ENCODE data around the gene UCP2. TPM values are rescaled to one million over a fixed set of nuclear protein-coding genes. Genes with fewer than 3 reads are reported as not detected.

The UCP2 gene
- total RNA-seq, 3 donors from 2014 or later (not counting 1 experiment from before 2014, with no cell fraction given): 463 to 946 (median 562) TPM

GRCh38 chr11:73956876-73957653, 25.6 kb downstream of the UCP2 start:
- no peak for TF ChIP-seq CTCF (IDR thresholded peaks at IDR 0.05)
- Histone ChIP-seq H3K9me3 (ENCODE audit: control insufficient read depth, insufficient read depth, low read length) (no peaks in the 10 kb centered on the region), H3K27ac (ENCODE audit: low read length) (no peak overlapping the region), H3K27me3 (ENCODE audit: control insufficient read depth, insufficient read depth, low read length) (no peaks in the 10 kb centered on the region), H3K4me1 (ENCODE audit: control insufficient read depth, insufficient read depth, low read length) (no peaks in the 10 kb centered on the region), H3K36me3 (ENCODE audit: control insufficient read depth, insufficient read depth, low read length) (no peaks in the 10 kb centered on the region), H3K4me3 (ENCODE audit: low read length) (no peak overlapping the region)
- peak overlapping the region; percentile 53 for H3K4me3 Mint-ChIP-seq
- peaks cover 5% of the 10 kb centered on the region in 2 donors for H3K4me1 Mint-ChIP-seq
- ATAC-seq (peak in 1 of 3 donors; percentile 15), DNase-seq (no peak)
- no peak overlapping the region for H3K27ac Mint-ChIP-seq
- 59% methylated on average over 28 of the region's 29 CpGs for WGBS (ENCODE audit: insufficient coverage)
- intact Hi-C loops (cut with micrococcal nuclease): no loop called here
- peaks cover 17 to 29% of the 10 kb centered on the region in 2 donors for H3K27me3 Mint-ChIP-seq (ENCODE audit: low read depth in 2 of 2)
- no peaks in the 10 kb centered on the region for H3K36me3 Mint-ChIP-seq
- H3K9me3 Mint-ChIP-seq: no peaks in the 10 kb centered on the region

- TF ChIP-seq CTCF (IDR thresholded peaks at IDR 0.05): no peak
- no peak for ATAC-seq
- Histone ChIP-seq H3K9me3 (ENCODE audit: control insufficient read depth, insufficient read depth, low read length) (no peaks in the 10 kb centered on the region), H3K27ac (ENCODE audit: low read length) (no peak overlapping the region), H3K4me1 (ENCODE audit: control insufficient read depth, insufficient read depth, low read length) (no peaks in the 10 kb centered on the region), H3K36me3 (ENCODE audit: control insufficient read depth, insufficient read depth, low read length) (no peaks in the 10 kb centered on the region), H3K27me3 (ENCODE audit: control insufficient read depth, insufficient read depth, low read length) (no peaks in the 10 kb centered on the region), H3K4me3 (ENCODE audit: low read length) (no peak overlapping the region)
- no peak overlapping the region for H3K4me3 Mint-ChIP-seq
- no peaks in the 10 kb centered on the region for H3K9me3 Mint-ChIP-seq
- H3K27me3 Mint-ChIP-seq (ENCODE audit: low read depth in 2 of 2): peaks cover 9 to 11% of the 10 kb centered on the region in 2 donors
- H3K27ac Mint-ChIP-seq: no peak overlapping the region
- 87% methylated on average over 4 of the region's 7 CpGs for WGBS (ENCODE audit: insufficient coverage)
- intact Hi-C loops (cut with micrococcal nuclease): no loop called here
- H3K4me1 Mint-ChIP-seq: no peaks in the 10 kb centered on the region
- DNase-seq: no peak
- H3K36me3 Mint-ChIP-seq: no peaks in the 10 kb centered on the region
Measured at GRCh38 chr11:73951797-73952196, 30.8 kb downstream of the UCP2 start.

GRCh38 chr11:73950869-73951710, 31.6 kb downstream of the UCP2 start, which contains the start of gene DNAJB13:
Gene DNAJB13, plus strand, starts transcription at chr11:73951026. Its CDS starts 44 bp downstream, at chr11:73951070.
- no peaks in the 10 kb centered on the region for H3K36me3 Mint-ChIP-seq
- DNase-seq (peak in 1 of 2 donors; percentile 44), ATAC-seq (peak in 2 of 3 donors; percentile 36 to 42)
- no peaks in the 10 kb centered on the region for H3K4me1 Mint-ChIP-seq
- H3K27me3 Mint-ChIP-seq (ENCODE audit: low read depth in 2 of 2): peaks cover 4 to 6% of the 10 kb centered on the region in 2 donors
- no peak for TF ChIP-seq CTCF (IDR thresholded peaks at IDR 0.05)
- WGBS (ENCODE audit: insufficient coverage): 94% methylated on average over 12 of the region's 12 CpGs
- Histone ChIP-seq H3K27me3 (ENCODE audit: control insufficient read depth, insufficient read depth, low read length) (no peaks in the 10 kb centered on the region), H3K9me3 (ENCODE audit: control insufficient read depth, insufficient read depth, low read length) (no peaks in the 10 kb centered on the region), H3K4me1 (ENCODE audit: control insufficient read depth, insufficient read depth, low read length) (no peaks in the 10 kb centered on the region), H3K27ac (ENCODE audit: low read length) (no peak within 1 kb of the TSS), H3K36me3 (ENCODE audit: control insufficient read depth, insufficient read depth, low read length) (no peaks in the 10 kb centered on the region), H3K4me3 (ENCODE audit: low read length) (no peak within 1 kb of the TSS)
- no peaks in the 10 kb centered on the region for H3K9me3 Mint-ChIP-seq
- H3K27ac Mint-ChIP-seq: peak within 1 kb of the TSS in 1 of 2 donors; percentile 30
- intact Hi-C loops (cut with micrococcal nuclease): no loop called here
- H3K4me3 Mint-ChIP-seq: no peak within 1 kb of the TSS

Data from natural killer cell (primary cell).